Panc1 (cell line): Measurements from ENCODE around the gene DCANP1. TPM values are rescaled to one million over a fixed set of nuclear protein-coding genes. Genes with fewer than 3 reads are reported as not detected.

Experiments used
- ATAC-seq: fragments of 200-7000 bp; cut with Tn5 transposase; 2 replicates; pipeline ENCODE4 v1.9.1; 2020; ENCODE audit warnings: mild to moderate bottlenecking, moderate library complexity
- BruUV-seq: library from RNA; stranded (reverse); fragments of 400-500 nt; replicated peaks from 2 replicates; lab custom pipeline; 2021; lab: Mats Ljungman, UMichigan
- CTCF ChIA-PET: fragments of 300-600 bp; sonication (Branson Sonifier 250); formaldehyde crosslinking; loops from one replicate; lab custom pipeline; 2022; ENCODE audit warnings: antibody characterized with exemption; lab: Charles Lee
- POLR2A ChIA-PET: fragments of 300-600 bp; sonication (Branson Sonifier 250); formaldehyde crosslinking; loops from one replicate; lab custom pipeline; 2022; ENCODE audit warnings: antibody characterized with exemption; lab: Charles Lee
- DNase-seq: peaks from one replicate; pipeline ENCODE4 v3.0.0-alpha.2; 2010; ENCODE audit warnings: low read depth, low spot score
- H3K27ac ChIP-seq: 2 replicates; pipeline ENCODE4 v1.5.1; 2011; ENCODE audit warnings: mild to moderate bottlenecking, low read length, inconsistent platforms
- H3K27me3 ChIP-seq: fragments of 200-500 bp; sonication (Bioruptor generic); 2 replicates; pipeline ENCODE4 v1.6.0; 2014; ENCODE audit warnings: low read length, inconsistent platforms; ENCODE audit not compliant: control insufficient read depth, insufficient read depth
- H3K36me3 ChIP-seq: fragments of 200-500 bp; sonication (Bioruptor generic); 2 replicates; pipeline ENCODE4 v1.5.1; 2014; ENCODE audit warnings: inconsistent platforms, mild to moderate bottlenecking, low read length, moderate library complexity; ENCODE audit not compliant: control insufficient read depth, insufficient read depth
- H3K4me1 ChIP-seq: 2 replicates; pipeline ENCODE4 v1.5.1; 2011; ENCODE audit warnings: inconsistent platforms, mild to moderate bottlenecking, low read length, moderate library complexity; ENCODE audit not compliant: control insufficient read depth, insufficient read depth
- H3K4me3 ChIP-seq, 2 experiments: 2 replicates each; pipeline ENCODE4 v1.5.1; 2011 to 2012; ENCODE audit warnings: low read depth in 2 of 2, low read length in 2 of 2, mild to moderate bottlenecking in 2 of 2, inconsistent platforms in 1 of 2, moderate library complexity in 1 of 2
- H3K9me3 ChIP-seq: fragments of 200-500 bp; sonication (Bioruptor generic); 2 replicates; pipeline ENCODE4 v1.5.1; 2014; ENCODE audit warnings: low read depth, mild to moderate bottlenecking, inconsistent platforms, low read length, moderate library complexity; ENCODE audit not compliant: control insufficient read depth, insufficient read depth
- POLR2AphosphoS5 ChIP-seq: IDR thresholded peaks from 2 replicates; pipeline ENCODE4 v1.6.1; 2012; ENCODE audit warnings: mild to moderate bottlenecking, low read depth, low read length, moderate library complexity
- REST ChIP-seq, 2 experiments: IDR thresholded peaks; 2 replicates each; pipeline ENCODE4 v1.6.1; 2011 to 2012; ENCODE audit warnings: low read depth in 2 of 2, control low read depth in 1 of 2, low read length in 1 of 2, mild to moderate bottlenecking in 1 of 2, moderate library complexity in 1 of 2; ENCODE audit not compliant: insufficient read depth in 1 of 2
- SIN3A ChIP-seq: IDR thresholded peaks from 2 replicates; pipeline ENCODE4 v1.6.1; 2012; ENCODE audit warnings: low read depth, mild to moderate bottlenecking, low read length, moderate library complexity, borderline replicate concordance; ENCODE audit not compliant: insufficient read depth
- TCF7L2 ChIP-seq: IDR thresholded peaks from 2 replicates; pipeline ENCODE4 v1.6.1; 2011; ENCODE audit warnings: mild to moderate bottlenecking, low read depth, low read length, inconsistent platforms
- in situ Hi-C: cut with HindIII; loops from 2 replicates; pipeline ENCODE4 v1.10.0; 2016; ENCODE audit warnings: low sequenced_read_pairs, low pct_unique_long_range_greater_than_20kb
- intact Hi-C: fragments of 100-400 bp; cut with micrococcal nuclease; formaldehyde crosslinking; loops from one replicate; pipeline ENCODE4 v1.10.0; 2022; ENCODE audit not compliant: unreplicated experiment
- total RNA-seq: library from RNA; stranded (reverse); gene quantifications from one replicate; pipeline ENCODE4 v1.2.1, GENCODE V29; 2021; ENCODE audit not compliant: unreplicated experiment
- TF ChIP-seq, protein P1 (sequence below): fragments of 450-650 bp; IDR thresholded peaks from 2 replicates; pipeline ENCODE4 v1.5.1; 2017; ENCODE audit warnings: mild to moderate bottlenecking

DCANP1 gene
- total RNA-seq, 1 experiment from 2014 or later = not detected

DNA sequence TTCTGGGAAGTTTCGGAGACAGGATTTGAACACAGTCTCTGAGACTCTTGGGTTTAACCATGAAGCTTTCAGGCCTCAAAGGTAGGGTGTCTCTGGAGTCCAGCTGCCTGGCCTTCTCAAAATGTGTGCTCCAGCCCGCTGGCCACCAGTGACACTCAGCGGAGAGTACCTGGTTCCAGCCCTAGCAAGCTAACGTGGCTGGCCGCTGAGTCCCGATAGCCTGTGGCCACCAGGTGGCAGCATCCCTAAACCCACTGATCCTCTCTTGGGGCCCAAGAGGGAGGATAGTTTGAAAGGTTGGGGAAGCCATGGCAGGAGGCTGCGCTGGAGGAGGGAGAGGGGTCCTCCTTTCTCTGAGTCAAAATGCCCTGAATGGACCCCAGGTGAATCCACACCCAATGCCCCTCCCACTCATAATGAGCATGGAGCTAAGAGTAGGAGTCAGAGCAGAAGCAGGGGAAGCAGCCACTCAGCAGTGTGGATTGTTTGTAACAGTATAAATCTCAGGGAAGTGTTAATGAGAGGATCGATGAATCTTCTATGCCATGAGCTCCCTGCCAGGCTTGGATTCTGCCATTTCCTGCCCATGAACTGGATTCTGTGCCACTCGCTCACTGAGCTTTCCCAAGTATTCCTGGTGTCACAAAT, 10.4 kb upstream of the DCANP1 start:
- ChIA-PET POLR2A (interaction anchor here (0.6 kb wide), 1 partner anchor 11 kb away, joined by 3 read pairs; no protein-coding TSS in a partner anchor), CTCF (interaction anchor here (0.6 to 2.9 kb wide), 7 partner anchors 11 to 104 kb away, joined by 3 to 13 read pairs (median 8); no protein-coding TSS in a partner anchor)
- DNase-seq (no peak), ATAC-seq (peak; percentile 88)
- Histone ChIP-seq H3K27ac (no peak overlapping the region), H3K9me3 (no peaks in the 10 kb centered on the region), H3K27me3 (peaks cover 15% of the 10 kb centered on the region), H3K4me1 (0 out of 2 replicates have a peak, but pooled peaks cover 4% of the 10 kb centered on the region), H3K4me3 (no peak overlapping the region), H3K36me3 (no peaks in the 10 kb centered on the region)
- no TSS peak for BruUV-seq
- intact Hi-C loops (no loop called here), in situ Hi-C loops (loop anchor here (25.0 kb wide), 1 partner anchor 380 kb away; the partner anchor contains the start of gene SLC25A48)
- TF ChIP-seq TCF7L2 (no peak), SIN3A (no peak), POLR2AphosphoS5 (no peak), REST (IDR thresholded peaks at IDR 0.05; ENCODE audit: insufficient read depth in 1 of 2, low read depth in 2 of 2, low read length in 1 of 2) (no peak)
- TF ChIP-seq, protein P1, sequence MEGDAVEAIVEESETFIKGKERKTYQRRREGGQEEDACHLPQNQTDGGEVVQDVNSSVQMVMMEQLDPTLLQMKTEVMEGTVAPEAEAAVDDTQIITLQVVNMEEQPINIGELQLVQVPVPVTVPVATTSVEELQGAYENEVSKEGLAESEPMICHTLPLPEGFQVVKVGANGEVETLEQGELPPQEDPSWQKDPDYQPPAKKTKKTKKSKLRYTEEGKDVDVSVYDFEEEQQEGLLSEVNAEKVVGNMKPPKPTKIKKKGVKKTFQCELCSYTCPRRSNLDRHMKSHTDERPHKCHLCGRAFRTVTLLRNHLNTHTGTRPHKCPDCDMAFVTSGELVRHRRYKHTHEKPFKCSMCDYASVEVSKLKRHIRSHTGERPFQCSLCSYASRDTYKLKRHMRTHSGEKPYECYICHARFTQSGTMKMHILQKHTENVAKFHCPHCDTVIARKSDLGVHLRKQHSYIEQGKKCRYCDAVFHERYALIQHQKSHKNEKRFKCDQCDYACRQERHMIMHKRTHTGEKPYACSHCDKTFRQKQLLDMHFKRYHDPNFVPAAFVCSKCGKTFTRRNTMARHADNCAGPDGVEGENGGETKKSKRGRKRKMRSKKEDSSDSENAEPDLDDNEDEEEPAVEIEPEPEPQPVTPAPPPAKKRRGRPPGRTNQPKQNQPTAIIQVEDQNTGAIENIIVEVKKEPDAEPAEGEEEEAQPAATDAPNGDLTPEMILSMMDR = peak; percentile 93

DNA sequence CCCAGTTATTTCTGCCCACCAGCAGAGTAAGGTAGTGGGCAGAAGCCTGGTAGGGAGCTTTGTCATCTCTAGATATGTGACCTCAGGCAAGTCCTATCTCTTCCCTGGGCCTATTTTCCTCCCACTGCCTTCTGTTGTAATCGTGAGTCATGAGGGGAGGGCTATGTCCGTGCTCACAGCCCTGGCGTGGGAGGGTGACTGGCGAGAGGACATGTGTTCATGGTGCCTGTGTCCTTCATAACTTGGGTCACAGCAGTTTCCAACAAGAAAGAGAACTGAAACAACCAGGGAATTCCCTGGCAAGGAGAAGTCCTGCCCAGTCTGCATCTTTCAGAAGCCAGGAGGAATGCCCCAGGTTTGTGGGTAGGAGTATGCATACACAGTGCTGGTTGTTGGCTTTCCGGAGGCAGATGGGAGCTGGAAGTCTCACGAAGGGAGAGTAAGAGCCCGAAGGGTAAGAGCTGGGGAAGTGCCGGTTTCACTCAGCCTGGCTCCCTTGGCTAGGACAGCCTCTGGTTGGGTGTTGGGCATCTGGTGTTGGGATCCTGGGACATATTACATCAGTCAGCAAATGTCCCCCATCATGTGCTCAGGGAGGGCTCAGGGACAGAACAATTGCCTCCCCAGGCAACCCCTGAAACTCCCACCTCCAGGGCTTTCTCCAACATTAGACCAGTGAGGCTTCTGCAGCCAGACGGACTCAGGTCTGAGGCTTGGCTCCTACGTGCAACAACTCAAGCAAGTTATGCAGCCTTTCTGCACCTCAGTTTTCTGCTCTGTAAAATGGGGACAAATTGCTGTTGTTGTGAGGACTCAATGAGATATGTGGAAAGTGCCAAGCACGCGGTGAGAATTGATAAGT, 9.3 kb upstream of the DCANP1 start:
- H3K4me3 ChIP-seq = no peak overlapping the region
- intact Hi-C loops (no loop called here), in situ Hi-C loops (loop anchor here (25.0 kb wide), 1 partner anchor 381 kb away; the partner anchor contains the start of gene SLC25A48)
- H3K9me3 ChIP-seq = no peaks in the 10 kb centered on the region
- H3K4me1 ChIP-seq = 0 out of 2 replicates have a peak, but pooled peaks cover 4% of the 10 kb centered on the region
- no peaks in the 10 kb centered on the region for H3K36me3 ChIP-seq
- TF ChIP-seq TCF7L2 (no peak), POLR2AphosphoS5 (no peak), SIN3A (no peak), REST (IDR thresholded peaks at IDR 0.05; ENCODE audit: insufficient read depth in 1 of 2, low read depth in 2 of 2, low read length in 1 of 2) (no peak)
- TF ChIP-seq, protein P1 = no peak
- H3K27me3 ChIP-seq = peaks cover 15% of the 10 kb centered on the region
- ATAC-seq = peak; percentile 53; the same call in 1 of the 2 replicates
- ChIA-PET CTCF (interaction anchor here (1.0 to 2.9 kb wide), 5 partner anchors 17 to 110 kb away, joined by 3 to 12 read pairs (median 4); no protein-coding TSS in a partner anchor), POLR2A (no interaction called here)
- BruUV-seq = no TSS peak
- no peak for DNase-seq
- H3K27ac ChIP-seq = no peak overlapping the region
